Activated naive CD4-positive, alpha-beta T cell treated with anti-CD3 and anti-CD28 coated beads for 36 hours (primary cell): ENCODE results near the gene NCEH1. TPM values are rescaled to one million over a fixed set of nuclear protein-coding genes. Genes with fewer than 3 reads are reported as not detected.
A peak's percentile ranks its signal among the peaks of the same experiment; 100 is the strongest.
"Not testable (repeated sequence)": the region's sequence is repeated elsewhere in the genome, so short reads cannot be mapped to it uniquely, and the experiment has no call there.

Source experiments
- CTCF ChIA-PET: fragments of 350-600 bp; sonication (Branson Sonifier 250); formaldehyde crosslinking; loops from one replicate; lab custom pipeline; 2021; ENCODE audit warnings: antibody characterized with exemption; lab: Charles Lee
- DNase-seq: peaks from one replicate; pipeline ENCODE4 v3.0.0-alpha.2; 2020
- H3K27ac Mint-ChIP-seq: one replicate; pipeline ENCODE4 v1.8.0; 2021; ENCODE audit warnings: mild to moderate bottlenecking, mixed read lengths
- H3K27me3 Mint-ChIP-seq: one replicate; pipeline ENCODE4 v1.8.0; 2021; ENCODE audit warnings: low read depth, mixed read lengths
- H3K36me3 Mint-ChIP-seq: one replicate; pipeline ENCODE4 v1.8.0; 2021; ENCODE audit warnings: low read depth, mixed read lengths
- H3K4me1 Mint-ChIP-seq: one replicate; pipeline ENCODE4 v1.8.0; 2021; ENCODE audit warnings: low read depth, mixed read lengths
- H3K4me3 Mint-ChIP-seq: one replicate; pipeline ENCODE4 v1.8.0; 2021; ENCODE audit warnings: mild to moderate bottlenecking, moderate library complexity, mixed read lengths
- H3K9me3 Mint-ChIP-seq: one replicate; pipeline ENCODE4 v1.8.0; 2021; ENCODE audit warnings: mixed read lengths
- intact Hi-C: fragments of 100-400 bp; cut with micrococcal nuclease; formaldehyde crosslinking; loops from one replicate; pipeline ENCODE4 v1.15.1; 2023
- total RNA-seq, 2 experiments: library from RNA; stranded (reverse); gene quantifications; one replicate each; pipeline ENCODE4 v1.2.3, GENCODE V29; 2021

Gene NCEH1
- total RNA-seq, 2 experiments from 2014 or later = 2.9 to 3.5 TPM

GRCh38 chr3:172600644-172601065 lies 110.2 kb downstream of the NCEH1 start:
- CTCF ChIA-PET = no interaction called here
- H3K27me3 Mint-ChIP-seq = no peaks in the 10 kb centered on the region
- intact Hi-C loops = no loop called here
- H3K27ac Mint-ChIP-seq = no peak overlapping the region
- DNase-seq = no peak
- H3K36me3 Mint-ChIP-seq = no peaks in the 10 kb centered on the region
- peaks cover 9% of the 10 kb centered on the region for H3K4me1 Mint-ChIP-seq
- H3K9me3 Mint-ChIP-seq = no peaks in the 10 kb centered on the region
- H3K4me3 Mint-ChIP-seq = no peak overlapping the region

- H3K4me1 Mint-ChIP-seq = peaks cover 25% of the 10 kb centered on the region
- H3K4me3 Mint-ChIP-seq = no peak overlapping the region
- H3K27ac Mint-ChIP-seq = no peak overlapping the region
- no peaks in the 10 kb centered on the region for H3K27me3 Mint-ChIP-seq
- no peaks in the 10 kb centered on the region for H3K9me3 Mint-ChIP-seq
- no peak for DNase-seq
- no peaks in the 10 kb centered on the region for H3K36me3 Mint-ChIP-seq
- CTCF ChIA-PET = interaction anchor here (0.6 kb wide), 1 partner anchor 78 kb away, joined by 4 read pairs; no protein-coding TSS in a partner anchor
- intact Hi-C loops = no loop called here
Observed at GRCh38 chr3:172598904-172599303, 112.0 kb downstream of the NCEH1 start.

GRCh38 chr3:172596394-172596706 lies 114.5 kb downstream of the NCEH1 start:
- intact Hi-C loops = loop anchor here (1.0 kb wide), 8 partner anchors 20 to 264 kb away; no protein-coding TSS in a partner anchor
- CTCF ChIA-PET = interaction anchor here (0.6 to 8.4 kb wide), 33 partner anchors 9 to 265 kb away, joined by 3 to 122 read pairs (median 6); partner anchors contain the start of gene TNFSF10
- no peaks in the 10 kb centered on the region for H3K9me3 Mint-ChIP-seq
- no peaks in the 10 kb centered on the region for H3K27me3 Mint-ChIP-seq
- H3K4me3 Mint-ChIP-seq = peak overlapping the region; percentile 77
- no peaks in the 10 kb centered on the region for H3K36me3 Mint-ChIP-seq
- DNase-seq = no peak
- peaks cover 49% of the 10 kb centered on the region for H3K4me1 Mint-ChIP-seq
- H3K27ac Mint-ChIP-seq = peak overlapping the region; percentile 91

GRCh38 chr3:172595664-172596393 lies 115.0 kb downstream of the NCEH1 start:
- CTCF ChIA-PET = interaction anchor here (0.6 to 8.4 kb wide), 41 partner anchors 10 to 264 kb away, joined by 3 to 122 read pairs (median 4); partner anchors contain the start of gene TNFSF10
- peak overlapping the region; percentile 91 for H3K27ac Mint-ChIP-seq
- DNase-seq = peak; percentile 58
- H3K4me1 Mint-ChIP-seq = peaks cover 55% of the 10 kb centered on the region
- peak overlapping the region; percentile 77 for H3K4me3 Mint-ChIP-seq
- intact Hi-C loops = loop anchor here (1.0 kb wide), 9 partner anchors 20 to 750 kb away; no protein-coding TSS in a partner anchor
- H3K27me3 Mint-ChIP-seq = no peaks in the 10 kb centered on the region
- H3K36me3 Mint-ChIP-seq = peaks cover 2% of the 10 kb centered on the region
- H3K9me3 Mint-ChIP-seq = peaks cover 5% of the 10 kb centered on the region

GRCh38 chr3:172594900-172595663 lies 115.8 kb downstream of the NCEH1 start:
- not testable (repeated sequence) for DNase-seq, H3K36me3 Mint-ChIP-seq, H3K27me3 Mint-ChIP-seq
- Mint-ChIP-seq H3K9me3 (peaks cover 10% of the 10 kb centered on the region), H3K4me1 (peaks cover 62% of the 10 kb centered on the region), H3K27ac (peak overlapping the region; percentile 91), H3K4me3 (peak overlapping the region; percentile 77)
- intact Hi-C loops = loop anchor here (1.0 kb wide), 1 partner anchor 749 kb away; no protein-coding TSS in a partner anchor
- CTCF ChIA-PET = interaction anchor here (0.7 to 8.4 kb wide), 37 partner anchors 8 to 263 kb away, joined by 3 to 122 read pairs (median 4); partner anchors contain the start of gene TNFSF10

- CTCF ChIA-PET = interaction anchor here (0.7 to 8.4 kb wide), 9 partner anchors 12 to 116 kb away, joined by 3 to 122 read pairs (median 4); partner anchors contain the start of gene TNFSF10
- peaks cover 14% of the 10 kb centered on the region for H3K36me3 Mint-ChIP-seq
- intact Hi-C loops = loop anchor here (1.0 kb wide), 11 partner anchors 11 to 157 kb away; partner anchors contain the start of genes ECT2 and TNFSF10
- DNase-seq = peak; percentile 54
- H3K4me3 Mint-ChIP-seq = no peak overlapping the region
- peaks cover 72% of the 10 kb centered on the region for H3K4me1 Mint-ChIP-seq
- peak overlapping the region; percentile 89 for H3K27ac Mint-ChIP-seq
- no peaks in the 10 kb centered on the region for H3K27me3 Mint-ChIP-seq
- peaks cover 22% of the 10 kb centered on the region for H3K9me3 Mint-ChIP-seq
Observed at GRCh38 chr3:172592898-172593669, 117.8 kb downstream of the NCEH1 start.

- DNase-seq = peak; percentile 97
- peaks cover 78% of the 10 kb centered on the region for H3K4me1 Mint-ChIP-seq
- CTCF ChIA-PET = interaction anchor here (0.7 to 8.4 kb wide), 9 partner anchors 11 to 115 kb away, joined by 3 to 122 read pairs (median 4); partner anchors contain the start of gene TNFSF10
- H3K36me3 Mint-ChIP-seq = peaks cover 14% of the 10 kb centered on the region
- H3K27ac Mint-ChIP-seq = peak overlapping the region; percentile 89
- H3K9me3 Mint-ChIP-seq = peaks cover 22% of the 10 kb centered on the region
- peak overlapping the region; percentile 44 for H3K4me3 Mint-ChIP-seq
- no peaks in the 10 kb centered on the region for H3K27me3 Mint-ChIP-seq
- intact Hi-C loops = loop anchor here (1.0 kb wide), 11 partner anchors 10 to 158 kb away; partner anchors contain the start of genes ECT2 and TNFSF10
Observed at GRCh38 chr3:172591876-172592771, 118.7 kb downstream of the NCEH1 start.

- no peak for DNase-seq
- peaks cover 14% of the 10 kb centered on the region for H3K36me3 Mint-ChIP-seq
- intact Hi-C loops = no loop called here
- no peak overlapping the region for H3K4me3 Mint-ChIP-seq
- CTCF ChIA-PET = interaction anchor here (0.6 to 8.4 kb wide), 4 partner anchors 10 to 72 kb away, joined by 3 to 122 read pairs (median 26); partner anchors contain the start of gene TNFSF10
- H3K9me3 Mint-ChIP-seq = peaks cover 22% of the 10 kb centered on the region
- H3K27me3 Mint-ChIP-seq = no peaks in the 10 kb centered on the region
- H3K27ac Mint-ChIP-seq = peak overlapping the region; percentile 89
- peaks cover 83% of the 10 kb centered on the region for H3K4me1 Mint-ChIP-seq
Observed at GRCh38 chr3:172591125-172591605, 119.7 kb downstream of the NCEH1 start.

GRCh38 chr3:172586436-172586835 lies 124.4 kb downstream of the NCEH1 start:
- H3K27ac Mint-ChIP-seq = no peak overlapping the region
- intact Hi-C loops = no loop called here

GRCh38 chr3:172585954-172586353 lies 124.9 kb downstream of the NCEH1 start:
- H3K4me3 Mint-ChIP-seq = no peak overlapping the region
- H3K27me3 Mint-ChIP-seq = no peaks in the 10 kb centered on the region
- H3K36me3 Mint-ChIP-seq = peaks cover 12% of the 10 kb centered on the region
- CTCF ChIA-PET = interaction anchor here (1.1 kb wide), 1 partner anchor 36 kb away, joined by 3 read pairs; no protein-coding TSS in a partner anchor
- H3K4me1 Mint-ChIP-seq = peaks cover 79% of the 10 kb centered on the region
- intact Hi-C loops = no loop called here
- peaks cover 18% of the 10 kb centered on the region for H3K9me3 Mint-ChIP-seq
- DNase-seq = no peak
- H3K27ac Mint-ChIP-seq = no peak overlapping the region

More at GRCh38 chr3:172586436-172586835, 124.4 kb downstream of the NCEH1 start:
- no peak overlapping the region for H3K4me3 Mint-ChIP-seq
- DNase-seq = no peak
- peaks cover 79% of the 10 kb centered on the region for H3K4me1 Mint-ChIP-seq
- peaks cover 14% of the 10 kb centered on the region for H3K36me3 Mint-ChIP-seq
- peaks cover 22% of the 10 kb centered on the region for H3K9me3 Mint-ChIP-seq
- CTCF ChIA-PET = interaction anchor here (0.6 to 1.1 kb wide), 2 partner anchors 36 to 97 kb away, joined by 3 to 4 read pairs; no protein-coding TSS in a partner anchor
- H3K27me3 Mint-ChIP-seq = no peaks in the 10 kb centered on the region
